HEK293T (cell line): ENCODE measurements around the gene SEC24A.

Source experiments
- BHLHE40 ChIP-seq: fragments of 450-650 bp; IDR thresholded peaks from 2 replicates; pipeline ENCODE4 v1.6.1; 2016; ENCODE audit warnings: mild to moderate bottlenecking, moderate library complexity, borderline replicate concordance
- CTBP1 ChIP-seq: fragments of 450-650 bp; IDR thresholded peaks from 2 replicates; pipeline ENCODE4 v1.6.1; 2016; ENCODE audit warnings: borderline replicate concordance
- ELF4 ChIP-seq: fragments of 450-650 bp; IDR thresholded peaks from 2 replicates; pipeline ENCODE4 v1.6.1; 2017; ENCODE audit warnings: antibody characterized with exemption
- FOXA1 ChIP-seq: fragments of 450-650 bp; IDR thresholded peaks from 2 replicates; pipeline ENCODE4 v1.6.1; 2016; ENCODE audit warnings: mild to moderate bottlenecking
- FOXK2 ChIP-seq: fragments of 450-650 bp; IDR thresholded peaks from 2 replicates; pipeline ENCODE4 v1.6.1; 2016; ENCODE audit warnings: mild to moderate bottlenecking
- FOXM1 ChIP-seq: fragments of 450-650 bp; IDR thresholded peaks from 2 replicates; pipeline ENCODE4 v1.6.1; 2017; ENCODE audit warnings: mild to moderate bottlenecking, borderline replicate concordance
- HDGF ChIP-seq: fragments of 450-650 bp; IDR thresholded peaks from 2 replicates; pipeline ENCODE4 v1.6.1; 2017; ENCODE audit warnings: antibody characterized with exemption, borderline replicate concordance
- NFRKB ChIP-seq: fragments of 450-650 bp; IDR thresholded peaks from 2 replicates; pipeline ENCODE4 v1.6.1; 2016; ENCODE audit warnings: mild to moderate bottlenecking, moderate library complexity
- SP1 ChIP-seq: fragments of 450-650 bp; IDR thresholded peaks from 2 replicates; pipeline ENCODE4 v1.6.1; 2017
- SUZ12 ChIP-seq: fragments of 450-650 bp; IDR thresholded peaks from 2 replicates; pipeline ENCODE4 v1.6.1; 2016; ENCODE audit warnings: mild to moderate bottlenecking

DNA sequence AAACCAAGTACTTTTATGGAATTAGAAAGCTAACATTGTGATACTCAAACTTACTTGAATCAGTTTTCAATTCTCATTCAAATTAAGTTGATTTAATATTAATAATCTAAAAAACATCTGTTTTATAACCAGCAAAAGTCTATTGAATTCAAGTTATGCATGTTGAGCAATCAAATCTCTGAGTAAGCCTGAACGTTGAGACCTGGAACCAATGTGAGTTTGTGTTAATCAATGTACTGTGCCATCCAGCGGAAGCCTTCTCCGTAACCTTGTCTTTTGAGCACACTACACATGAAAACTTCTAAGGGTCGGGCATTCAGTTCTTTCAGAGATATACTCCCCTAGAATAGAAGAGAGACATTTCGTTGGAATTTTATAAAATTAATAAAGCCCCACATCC is 41.9 kb upstream of the SEC24A start:
- no peak for TF ChIP-seq FOXM1
- no peak for TF ChIP-seq ELF4
- no peak for TF ChIP-seq SP1
- TF ChIP-seq BHLHE40 = no peak
- TF ChIP-seq HDGF = no peak
- TF ChIP-seq FOXA1 = no peak
- TF ChIP-seq FOXK2 = no peak
- TF ChIP-seq NFRKB = no peak
- TF ChIP-seq SUZ12 = no peak
- TF ChIP-seq CTBP1 = no peak
